ENCODE measurements around the gene AGA. TPM values are rescaled to one million over a fixed set of nuclear protein-coding genes. Genes with fewer than 3 reads are reported as not detected.
A peak's percentile ranks its signal among the peaks of the same experiment; 100 is the strongest.

AGA gene
- total and polyA plus RNA-seq, 2 of the 8 experiments (the other 6 are each of a cell fraction or from before 2014, with no cell fraction given) = 8.5 to 11.6 TPM

DNA sequence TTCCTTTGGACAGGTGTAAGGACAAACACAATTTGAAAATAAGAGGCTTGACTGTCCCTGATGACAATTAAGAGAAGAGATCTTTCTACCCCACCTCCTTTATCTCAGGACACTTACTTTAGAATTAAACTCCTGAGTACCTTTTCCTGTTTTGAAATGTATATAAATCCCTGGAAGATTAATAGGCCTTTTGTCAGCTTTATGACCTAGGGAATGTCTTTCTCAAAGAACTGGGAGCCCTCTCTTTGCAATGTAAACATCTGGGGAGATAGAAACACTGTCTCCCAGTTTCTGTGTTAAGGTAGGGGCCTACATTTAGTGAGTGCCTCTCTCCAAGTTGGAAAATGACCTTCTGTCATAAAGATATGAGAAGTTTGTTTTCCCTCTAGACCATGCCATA is 31.7 kb downstream of the AGA start:
- Histone ChIP-seq H2BK20ac (ENCODE audit: low read length) (no peak overlapping the region), H3K14ac (ENCODE audit: insufficient read length) (no peak overlapping the region), H2BK5ac (ENCODE audit: low read depth, low read length) (no peak overlapping the region), H2AK5ac (ENCODE audit: low read depth, low read length) (no peak overlapping the region), H3K9me3 (ENCODE audit: insufficient read depth in 2 of 2, low read depth in 1 of 2, low read length in 1 of 2) (no peaks in the 10 kb centered on the region; a peak in 1 of 4 replicates), H2BK120ac (replicated peaks; ENCODE audit: low read depth, low read length) (no peak overlapping the region), H3K27me3 (replicated peaks in 1 of 4; ENCODE audit: control insufficient read depth in 3 of 4, extremely low read depth in 1 of 4, insufficient read depth in 3 of 4, low read length in 3 of 4) (no peaks in the 10 kb centered on the region), H2AFZ (ENCODE audit: low read length) (peak overlapping the region; percentile 85; the same call in 1 of the 2 replicates), H3K23ac (ENCODE audit: insufficient read length) (no peak overlapping the region), H2BK15ac (ENCODE audit: low read length) (no peak overlapping the region), H3K9ac (replicated peaks in 1 of 4; ENCODE audit: extremely low read depth in 1 of 4, low read depth in 3 of 4, low read length in 3 of 4) (no peak overlapping the region), H3K27ac (ENCODE audit: low read depth, low read length) (no peak overlapping the region), H3K23me2 (ENCODE audit: low read depth, low read length) (no peaks in the 10 kb centered on the region), H3K18ac (ENCODE audit: extremely low read depth, low read length) (no peak overlapping the region), H3K4ac (replicated peaks; ENCODE audit: insufficient read length, low read depth, low read length) (no peak overlapping the region), H3K4me3 (ENCODE audit: extremely low read depth in 1 of 4, insufficient read depth in 2 of 4, low read depth in 3 of 4, low read length in 4 of 4) (no peak overlapping the region), H4K91ac (replicated peaks; ENCODE audit: insufficient read length, low read length) (no peak overlapping the region), H4K8ac (ENCODE audit: extremely low read depth, insufficient read depth, low read length) (no peak overlapping the region), H3K79me1 (ENCODE audit: low read depth, low read length) (no peaks in the 10 kb centered on the region), H3K4me1 (replicated peaks in 1 of 4; ENCODE audit: control insufficient read depth in 3 of 4, insufficient read depth in 4 of 4, low read length in 3 of 4) (no peaks in the 10 kb centered on the region), H3K36me3 (ENCODE audit: control insufficient read depth in 2 of 4, insufficient read depth in 4 of 4, low read length in 3 of 4) (no peaks in the 10 kb centered on the region), H2BK12ac (ENCODE audit: low read depth, low read length) (no peak overlapping the region), H4K5ac (ENCODE audit: insufficient read length, low read depth, low read length) (no peak overlapping the region), H3K79me2 (ENCODE audit: control insufficient read depth in 1 of 2, insufficient read depth in 2 of 2, low read length in 2 of 2) (no peaks in the 10 kb centered on the region), H3K56ac (replicated peaks; ENCODE audit: insufficient read length, low read depth, low read length) (no peak overlapping the region), H4K20me1 (replicated peaks in 1 of 2; ENCODE audit: control insufficient read depth in 1 of 2, insufficient read depth in 2 of 2, low read length in 2 of 2) (no peaks in the 10 kb centered on the region), H3K4me2 (ENCODE audit: insufficient read depth in 1 of 2, low read depth in 2 of 2, low read length in 2 of 2) (no peak overlapping the region)
- FAIRE-seq = no peak
- no peak for DNase-seq (ENCODE audit: low read depth in 1 of 2, low spot score in 2 of 2)
- POLR2A ChIA-PET (ENCODE audit: partially characterized antibody) = no interaction called here
- CTCF ChIA-PET (ENCODE audit: partially characterized antibody) = interaction anchor here (1.5 to 1.6 kb wide), 2 partner anchors 30 to 161 kb away, joined by 4 to 8 read pairs; no protein-coding TSS in a partner anchor
- TF ChIP-seq, protein P1, sequence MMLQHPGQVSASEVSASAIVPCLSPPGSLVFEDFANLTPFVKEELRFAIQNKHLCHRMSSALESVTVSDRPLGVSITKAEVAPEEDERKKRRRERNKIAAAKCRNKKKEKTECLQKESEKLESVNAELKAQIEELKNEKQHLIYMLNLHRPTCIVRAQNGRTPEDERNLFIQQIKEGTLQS (IDR thresholded peaks at IDR 0.05; ENCODE audit: insufficient read depth, low read depth, low read length) = no peak
- TF ChIP-seq, protein P2, sequence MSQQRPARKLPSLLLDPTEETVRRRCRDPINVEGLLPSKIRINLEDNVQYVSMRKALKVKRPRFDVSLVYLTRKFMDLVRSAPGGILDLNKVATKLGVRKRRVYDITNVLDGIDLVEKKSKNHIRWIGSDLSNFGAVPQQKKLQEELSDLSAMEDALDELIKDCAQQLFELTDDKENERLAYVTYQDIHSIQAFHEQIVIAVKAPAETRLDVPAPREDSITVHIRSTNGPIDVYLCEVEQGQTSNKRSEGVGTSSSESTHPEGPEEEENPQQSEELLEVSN (IDR thresholded peaks at IDR 0.05) = no peak
- TF ChIP-seq CHD2 (IDR thresholded peaks at IDR 0.05; ENCODE audit: low read length) (no peak), BACH1 (IDR thresholded peaks at IDR 0.05; ENCODE audit: low read length) (no peak), CTBP2 (IDR thresholded peaks at IDR 0.05; ENCODE audit: borderline replicate concordance, insufficient read depth, insufficient read length, low read length) (no peak), RXRA (IDR thresholded peaks at IDR 0.05; ENCODE audit: insufficient read depth, low read depth, low read length) (no peak), NANOG (IDR thresholded peaks at IDR 0.05; ENCODE audit: insufficient read depth, low read depth, low read length, poor library complexity, severe bottlenecking) (no peak), RNF2 (IDR thresholded peaks at IDR 0.05; ENCODE audit: borderline replicate concordance, low read depth, low read length, missing control alignments, poor library complexity, severe bottlenecking) (no peak), ZNF274 (IDR thresholded peaks at IDR 0.05; ENCODE audit: borderline replicate concordance, extremely low read depth, low read length) (no peak)
